ENCODE results near the gene TMEM135.

The TMEM135 gene

DNA sequence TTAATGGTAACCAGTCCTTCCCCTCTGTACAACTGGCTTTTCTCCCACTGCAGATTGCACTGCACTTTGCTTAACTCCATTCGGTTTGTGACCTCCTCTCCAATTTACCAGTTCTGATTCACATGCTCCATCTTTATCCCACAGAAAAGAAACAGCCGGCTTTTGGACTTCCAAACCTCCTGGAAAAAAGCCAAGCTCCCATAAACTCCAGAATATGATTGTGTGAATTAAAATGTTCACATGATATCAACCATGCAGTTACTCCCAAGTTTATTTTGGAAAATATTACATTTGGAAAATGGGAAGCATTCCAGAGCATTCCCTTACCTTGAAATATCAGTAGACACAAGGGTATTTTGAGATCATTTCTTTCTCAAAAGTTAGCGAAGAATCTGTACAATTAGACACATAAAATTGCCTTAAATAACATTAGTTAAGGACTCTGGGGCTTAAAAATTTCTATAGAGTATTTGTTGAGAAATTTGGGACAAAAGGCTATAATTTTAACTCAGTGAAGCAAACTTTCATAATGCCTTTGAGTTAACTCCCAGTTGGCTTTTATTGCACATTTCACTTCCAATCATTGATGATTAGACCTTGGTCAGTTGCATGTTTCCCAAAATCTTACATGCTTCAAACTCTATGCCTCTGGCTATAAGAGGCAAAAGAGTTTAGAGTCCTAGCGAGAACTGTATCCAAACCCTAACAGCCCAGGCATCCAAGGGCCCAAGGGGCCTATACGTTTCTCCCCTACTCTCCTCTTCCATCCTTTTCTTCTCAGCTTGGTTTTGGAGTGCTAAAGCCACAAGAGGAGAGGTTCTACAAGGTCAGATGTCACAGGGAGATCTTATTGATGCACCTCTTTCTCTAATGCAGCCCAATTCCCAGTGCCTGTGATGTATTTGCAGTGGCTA, 23.6 kb upstream of the TMEM135 start:
- no peak for TF ChIP-seq FOXM1 (IDR thresholded peaks at IDR 0.05; ENCODE audit: borderline replicate concordance, low read depth)
- TF ChIP-seq CREB1 (IDR thresholded peaks at IDR 0.05; ENCODE audit: low read depth): no peak
- TF ChIP-seq YY1 (IDR thresholded peaks at IDR 0.05; ENCODE audit: low read depth): no peak
- TF ChIP-seq TEAD4 (IDR thresholded peaks at IDR 0.05): no peak
- TF ChIP-seq, protein P1, sequence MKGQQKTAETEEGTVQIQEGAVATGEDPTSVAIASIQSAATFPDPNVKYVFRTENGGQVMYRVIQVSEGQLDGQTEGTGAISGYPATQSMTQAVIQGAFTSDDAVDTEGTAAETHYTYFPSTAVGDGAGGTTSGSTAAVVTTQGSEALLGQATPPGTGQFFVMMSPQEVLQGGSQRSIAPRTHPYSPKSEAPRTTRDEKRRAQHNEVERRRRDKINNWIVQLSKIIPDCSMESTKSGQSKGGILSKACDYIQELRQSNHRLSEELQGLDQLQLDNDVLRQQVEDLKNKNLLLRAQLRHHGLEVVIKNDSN (IDR thresholded peaks at IDR 0.05): no peak
- no peak for TF ChIP-seq TAF1 (IDR thresholded peaks at IDR 0.05; ENCODE audit: low read depth)
- no peak for TF ChIP-seq ZBTB7A (IDR thresholded peaks at IDR 0.05; ENCODE audit: low read depth)
- TF ChIP-seq NFIC (IDR thresholded peaks at IDR 0.05): no peak
- TF ChIP-seq RAD21 (IDR thresholded peaks at IDR 0.05; ENCODE audit: low read depth): no peak
- TF ChIP-seq TCF12 (IDR thresholded peaks at IDR 0.05; ENCODE audit: low read depth): no peak
- no peak for TF ChIP-seq EP300 (IDR thresholded peaks at IDR 0.05; ENCODE audit: borderline replicate concordance)
- TF ChIP-seq, protein P2, sequence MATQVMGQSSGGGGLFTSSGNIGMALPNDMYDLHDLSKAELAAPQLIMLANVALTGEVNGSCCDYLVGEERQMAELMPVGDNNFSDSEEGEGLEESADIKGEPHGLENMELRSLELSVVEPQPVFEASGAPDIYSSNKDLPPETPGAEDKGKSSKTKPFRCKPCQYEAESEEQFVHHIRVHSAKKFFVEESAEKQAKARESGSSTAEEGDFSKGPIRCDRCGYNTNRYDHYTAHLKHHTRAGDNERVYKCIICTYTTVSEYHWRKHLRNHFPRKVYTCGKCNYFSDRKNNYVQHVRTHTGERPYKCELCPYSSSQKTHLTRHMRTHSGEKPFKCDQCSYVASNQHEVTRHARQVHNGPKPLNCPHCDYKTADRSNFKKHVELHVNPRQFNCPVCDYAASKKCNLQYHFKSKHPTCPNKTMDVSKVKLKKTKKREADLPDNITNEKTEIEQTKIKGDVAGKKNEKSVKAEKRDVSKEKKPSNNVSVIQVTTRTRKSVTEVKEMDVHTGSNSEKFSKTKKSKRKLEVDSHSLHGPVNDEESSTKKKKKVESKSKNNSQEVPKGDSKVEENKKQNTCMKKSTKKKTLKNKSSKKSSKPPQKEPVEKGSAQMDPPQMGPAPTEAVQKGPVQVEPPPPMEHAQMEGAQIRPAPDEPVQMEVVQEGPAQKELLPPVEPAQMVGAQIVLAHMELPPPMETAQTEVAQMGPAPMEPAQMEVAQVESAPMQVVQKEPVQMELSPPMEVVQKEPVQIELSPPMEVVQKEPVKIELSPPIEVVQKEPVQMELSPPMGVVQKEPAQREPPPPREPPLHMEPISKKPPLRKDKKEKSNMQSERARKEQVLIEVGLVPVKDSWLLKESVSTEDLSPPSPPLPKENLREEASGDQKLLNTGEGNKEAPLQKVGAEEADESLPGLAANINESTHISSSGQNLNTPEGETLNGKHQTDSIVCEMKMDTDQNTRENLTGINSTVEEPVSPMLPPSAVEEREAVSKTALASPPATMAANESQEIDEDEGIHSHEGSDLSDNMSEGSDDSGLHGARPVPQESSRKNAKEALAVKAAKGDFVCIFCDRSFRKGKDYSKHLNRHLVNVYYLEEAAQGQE (IDR thresholded peaks at IDR 0.05; ENCODE audit: low read depth): no peak
- TF ChIP-seq CEBPB (IDR thresholded peaks at IDR 0.05): no peak
- no peak for TF ChIP-seq EGR1 (IDR thresholded peaks at IDR 0.05)
- TF ChIP-seq, protein P3, sequence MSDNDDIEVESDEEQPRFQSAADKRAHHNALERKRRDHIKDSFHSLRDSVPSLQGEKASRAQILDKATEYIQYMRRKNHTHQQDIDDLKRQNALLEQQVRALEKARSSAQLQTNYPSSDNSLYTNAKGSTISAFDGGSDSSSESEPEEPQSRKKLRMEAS (IDR thresholded peaks at IDR 0.05): no peak

DNA sequence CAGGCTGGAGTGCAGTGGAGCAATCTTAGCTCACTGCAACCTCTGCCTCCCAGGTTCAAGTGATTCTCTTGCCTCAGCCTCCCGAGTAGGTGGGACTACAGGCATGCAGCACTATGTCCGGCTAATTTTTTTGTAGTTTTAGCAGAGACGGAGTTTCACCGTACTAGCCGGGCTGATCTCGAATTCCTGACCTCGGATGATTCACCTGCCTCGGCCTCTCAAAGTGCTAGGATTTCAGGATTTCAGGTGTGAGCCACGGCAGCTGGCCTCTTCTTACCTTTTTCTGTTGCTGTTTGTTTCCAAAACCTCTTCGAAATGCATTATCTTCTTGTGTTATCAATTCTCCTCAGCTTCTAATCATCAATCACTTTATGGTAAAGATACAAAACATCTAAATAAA, 22.1 kb upstream of the TMEM135 start:
- TF ChIP-seq, protein P2 (IDR thresholded peaks at IDR 0.05; ENCODE audit: low read depth): no peak
- TF ChIP-seq EP300 (IDR thresholded peaks at IDR 0.05; ENCODE audit: borderline replicate concordance) (no peak), TCF12 (IDR thresholded peaks at IDR 0.05; ENCODE audit: low read depth) (no peak), ZBTB7A (IDR thresholded peaks at IDR 0.05; ENCODE audit: low read depth) (no peak), TAF1 (IDR thresholded peaks at IDR 0.05; ENCODE audit: low read depth) (no peak)
- TF ChIP-seq, protein P1 (IDR thresholded peaks at IDR 0.05): no peak

DNA sequence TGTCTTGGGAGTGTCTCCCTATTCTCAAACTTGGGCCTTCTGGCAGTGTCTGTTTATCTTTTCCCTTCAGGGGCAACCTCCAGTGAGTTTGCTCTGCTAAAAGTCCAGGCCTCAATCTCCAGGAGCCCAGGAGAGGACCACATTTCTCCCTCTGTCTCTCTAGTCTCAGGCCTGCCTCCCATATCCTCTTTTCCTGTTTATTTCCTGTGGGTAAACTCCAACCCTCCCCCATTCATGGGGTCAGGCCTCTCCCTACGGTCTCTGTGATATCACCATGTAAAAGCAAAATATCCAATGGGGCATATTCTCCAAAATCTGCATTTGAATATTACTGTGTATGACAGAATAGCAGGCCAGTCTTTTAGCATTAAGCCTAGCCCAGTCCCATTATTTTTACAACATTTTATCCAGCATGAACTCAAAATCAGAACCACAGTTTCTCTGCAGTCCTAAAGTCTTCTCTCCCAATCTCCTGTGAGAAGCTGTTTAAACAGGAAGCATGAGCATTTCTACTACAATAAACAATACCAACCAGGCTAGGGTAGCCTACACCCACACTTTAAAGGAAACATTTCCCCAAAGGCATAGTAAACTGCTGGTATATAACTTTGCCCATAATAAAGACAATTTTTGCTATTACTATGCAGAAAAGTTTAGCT, 18.0 kb upstream of the TMEM135 start:
- TF ChIP-seq TAF1 (IDR thresholded peaks at IDR 0.05; ENCODE audit: low read depth): no peak
- no peak for TF ChIP-seq NFIC (IDR thresholded peaks at IDR 0.05)
- TF ChIP-seq, protein P2 (IDR thresholded peaks at IDR 0.05; ENCODE audit: low read depth): no peak
- TF ChIP-seq, protein P1 (IDR thresholded peaks at IDR 0.05): no peak
- no peak for TF ChIP-seq TCF12 (IDR thresholded peaks at IDR 0.05; ENCODE audit: low read depth)
- no peak for TF ChIP-seq TEAD4 (IDR thresholded peaks at IDR 0.05)
- no peak for TF ChIP-seq YY1 (IDR thresholded peaks at IDR 0.05; ENCODE audit: low read depth)
- no peak for TF ChIP-seq EP300 (IDR thresholded peaks at IDR 0.05; ENCODE audit: borderline replicate concordance)
- TF ChIP-seq, protein P3 (IDR thresholded peaks at IDR 0.05): no peak
- no peak for TF ChIP-seq EGR1 (IDR thresholded peaks at IDR 0.05)
- no peak for TF ChIP-seq ZBTB7A (IDR thresholded peaks at IDR 0.05; ENCODE audit: low read depth)
- TF ChIP-seq CEBPB (IDR thresholded peaks at IDR 0.05): no peak
- no peak for TF ChIP-seq RAD21 (IDR thresholded peaks at IDR 0.05; ENCODE audit: low read depth)
- TF ChIP-seq FOXM1 (IDR thresholded peaks at IDR 0.05; ENCODE audit: borderline replicate concordance, low read depth): no peak
- TF ChIP-seq CREB1 (IDR thresholded peaks at IDR 0.05; ENCODE audit: low read depth): no peak
